SK-N-SH (cell line): ENCODE data around the gene CLEC4M.

Experiments
- CHD2 ChIP-seq: fragments of 150-350 bp; IDR thresholded peaks from 2 replicates; pipeline ENCODE4 v1.6.1; 2018; ENCODE audit warnings: low read length; ENCODE audit not compliant: partially characterized antibody
- CTCF ChIP-seq: fragments of 200-600 bp; sonication (generic); IDR thresholded peaks from 2 replicates; pipeline ENCODE4 v1.6.1; 2017; ENCODE audit warnings: antibody characterized with exemption, mild to moderate bottlenecking, moderate library complexity
- FOSL2 ChIP-seq: IDR thresholded peaks from 2 replicates; pipeline ENCODE4 v1.4.0; 2012; ENCODE audit warnings: low read depth, mild to moderate bottlenecking, moderate library complexity, borderline replicate concordance
- MXI1 ChIP-seq: IDR thresholded peaks from 2 replicates; pipeline ENCODE4 v1.6.1; 2012; ENCODE audit warnings: mild to moderate bottlenecking, low read depth, low read length, improper control_type of control experiment
- NRF1 ChIP-seq: IDR thresholded peaks from 2 replicates; pipeline ENCODE4 v1.6.1; 2012; ENCODE audit warnings: low read depth, mild to moderate bottlenecking, low read length
- RAD21 ChIP-seq: IDR thresholded peaks from 2 replicates; pipeline ENCODE4 v1.6.1; 2012; ENCODE audit warnings: mild to moderate bottlenecking, low read length
- REST ChIP-seq: IDR thresholded peaks from 2 replicates; pipeline ENCODE4 v1.6.1; 2012; ENCODE audit warnings: mild to moderate bottlenecking, low read depth, low read length, moderate library complexity
- SMC3 ChIP-seq: IDR thresholded peaks from 2 replicates; pipeline ENCODE4 v1.6.1; 2012; ENCODE audit warnings: low read depth, low read length, improper control_type of control experiment
- USF2 ChIP-seq: fragments of 150-350 bp; IDR thresholded peaks from 2 replicates; pipeline ENCODE4 v1.6.1; 2017; ENCODE audit warnings: antibody characterized with exemption, low read length, low read depth, borderline replicate concordance
- YY1 ChIP-seq: IDR thresholded peaks from 2 replicates; pipeline ENCODE4 v1.4.0; 2012; ENCODE audit warnings: low read depth, mild to moderate bottlenecking

GRCh38 chr19:7789447-7789846 lies 26.4 kb downstream of the CLEC4M start:
- TF ChIP-seq RAD21 (no peak), CTCF (no peak), USF2 (no peak), NRF1 (no peak), YY1 (no peak), SMC3 (no peak), REST (no peak), FOSL2 (no peak), MXI1 (no peak), CHD2 (no peak)
